Activated naive CD4-positive, alpha-beta T cell treated with anti-CD3 and anti-CD28 coated beads for 36 hours (primary cell): Measurements from ENCODE around the gene NGF. TPM values are rescaled to one million over a fixed set of nuclear protein-coding genes. Genes with fewer than 3 reads are reported as not detected.

Experiments used
- CTCF ChIA-PET: fragments of 350-600 bp; sonication (Branson Sonifier 250); formaldehyde crosslinking; loops from one replicate; lab custom pipeline; 2021; ENCODE audit warnings: antibody characterized with exemption; lab: Charles Lee
- DNase-seq: peaks from one replicate; pipeline ENCODE4 v3.0.0-alpha.2; 2020
- H3K27ac Mint-ChIP-seq: one replicate; pipeline ENCODE4 v1.8.0; 2021; ENCODE audit warnings: mild to moderate bottlenecking, mixed read lengths
- H3K27me3 Mint-ChIP-seq: one replicate; pipeline ENCODE4 v1.8.0; 2021; ENCODE audit warnings: low read depth, mixed read lengths
- H3K36me3 Mint-ChIP-seq: one replicate; pipeline ENCODE4 v1.8.0; 2021; ENCODE audit warnings: low read depth, mixed read lengths
- H3K4me1 Mint-ChIP-seq: one replicate; pipeline ENCODE4 v1.8.0; 2021; ENCODE audit warnings: low read depth, mixed read lengths
- H3K4me3 Mint-ChIP-seq: one replicate; pipeline ENCODE4 v1.8.0; 2021; ENCODE audit warnings: mild to moderate bottlenecking, moderate library complexity, mixed read lengths
- H3K9me3 Mint-ChIP-seq: one replicate; pipeline ENCODE4 v1.8.0; 2021; ENCODE audit warnings: mixed read lengths
- intact Hi-C: fragments of 100-400 bp; cut with micrococcal nuclease; formaldehyde crosslinking; loops from one replicate; pipeline ENCODE4 v1.15.1; 2023
- total RNA-seq, 2 experiments: library from RNA; stranded (reverse); gene quantifications; one replicate each; pipeline ENCODE4 v1.2.3, GENCODE V29; 2021

NGF gene
- total RNA-seq, 2 experiments from 2014 or later: not detected

DNA sequence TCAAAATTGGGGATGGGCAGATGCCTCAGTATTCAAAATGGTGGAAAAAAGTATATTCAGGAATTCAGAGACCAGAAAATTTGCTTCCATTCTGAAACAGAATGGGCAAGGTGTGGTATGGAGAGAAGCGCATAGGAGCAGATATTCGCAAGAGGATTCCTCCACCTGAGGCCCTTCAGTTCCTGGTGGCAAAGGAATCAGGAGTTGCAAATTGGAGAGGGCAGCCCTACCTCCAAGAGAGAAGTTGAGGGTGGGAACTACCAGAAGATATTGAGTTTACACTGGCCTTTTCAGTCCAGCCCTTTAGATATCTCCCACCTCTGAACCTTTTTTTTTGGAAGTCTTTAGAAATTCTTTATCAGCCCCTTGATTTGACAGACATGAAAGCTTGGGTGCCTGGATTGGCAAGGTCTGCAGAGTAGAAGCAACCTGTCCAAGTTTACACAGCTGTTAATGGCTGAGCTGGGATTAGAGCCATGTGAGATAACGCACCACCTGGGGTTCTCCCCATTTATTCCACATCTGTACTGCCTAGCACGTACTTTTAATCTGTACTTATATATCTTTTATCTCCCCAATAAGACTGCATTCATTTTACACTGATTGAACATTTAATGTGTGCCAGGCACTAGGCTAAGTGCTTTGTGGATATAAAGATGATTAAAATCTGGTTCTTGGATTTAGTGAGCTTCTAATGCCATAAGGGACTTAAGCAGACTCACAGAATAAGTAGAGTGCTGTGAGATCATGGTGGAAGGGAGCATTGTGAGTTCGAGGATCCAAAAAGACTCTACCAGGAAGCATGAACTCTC lies 99.5 kb downstream of the NGF start:
- Mint-ChIP-seq H3K9me3 (no peaks in the 10 kb centered on the region), H3K4me1 (no peaks in the 10 kb centered on the region), H3K27me3 (peaks cover 4% of the 10 kb centered on the region), H3K36me3 (no peaks in the 10 kb centered on the region), H3K4me3 (no peak overlapping the region), H3K27ac (no peak overlapping the region)
- DNase-seq: no peak
- intact Hi-C loops: no loop called here
- CTCF ChIA-PET: interaction anchor here (1.1 kb wide), 1 partner anchor 99 kb away, joined by 3 read pairs; no protein-coding TSS in a partner anchor

DNA sequence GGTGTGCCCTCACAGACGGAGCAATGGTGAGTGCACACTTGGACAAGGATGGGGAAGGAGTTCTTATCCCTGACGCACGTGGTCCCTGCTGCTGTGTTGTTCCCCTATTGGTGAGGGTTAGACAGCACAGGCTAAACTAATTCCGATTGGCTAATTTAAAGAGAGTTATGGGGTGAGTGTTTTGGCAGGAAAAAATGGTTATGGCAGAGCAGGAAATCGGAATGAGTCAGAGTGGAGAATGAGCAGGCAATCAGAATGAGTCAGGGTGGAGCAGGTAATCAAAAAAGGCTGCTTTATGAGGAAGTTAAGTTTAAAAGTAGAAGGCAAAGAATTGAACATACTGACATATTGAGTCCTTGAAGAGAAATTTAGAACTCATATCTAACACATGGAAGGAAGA lies 100.5 kb downstream of the NGF start:
- intact Hi-C loops: no loop called here
- Mint-ChIP-seq H3K4me3 (no peak overlapping the region), H3K27ac (no peak overlapping the region), H3K36me3 (no peaks in the 10 kb centered on the region), H3K4me1 (no peaks in the 10 kb centered on the region), H3K27me3 (peaks cover 3% of the 10 kb centered on the region), H3K9me3 (no peaks in the 10 kb centered on the region)
- no peak for DNase-seq
- CTCF ChIA-PET: no interaction called here

DNA sequence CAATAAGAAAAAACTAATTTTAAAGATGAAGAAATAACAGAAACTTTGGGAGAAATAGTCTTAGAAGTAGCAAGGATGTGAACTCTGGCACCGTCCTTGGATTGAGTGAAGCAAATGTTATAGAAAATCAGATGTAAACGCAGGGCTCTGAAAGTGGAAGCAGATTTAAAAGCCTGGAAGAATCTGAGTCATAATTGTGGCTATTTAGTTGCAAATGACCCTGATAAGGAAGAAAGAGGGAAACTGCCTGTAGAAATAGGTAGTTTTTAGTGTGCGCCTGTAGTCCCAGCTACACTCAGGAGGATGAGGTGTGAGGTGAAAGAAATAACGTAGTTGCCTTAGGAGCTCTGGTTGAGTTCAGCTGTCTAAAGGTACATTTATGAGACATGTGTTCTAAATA lies 101.0 kb downstream of the NGF start:
- Mint-ChIP-seq H3K4me3 (no peak overlapping the region), H3K27ac (no peak overlapping the region)
- CTCF ChIA-PET: no interaction called here

More for the DNA sequence above, 101.0 kb downstream of the NGF start:
- intact Hi-C loops: no loop called here
- peaks cover 3% of the 10 kb centered on the region for H3K27me3 Mint-ChIP-seq
- no peaks in the 10 kb centered on the region for H3K36me3 Mint-ChIP-seq
- no peak for DNase-seq
- no peaks in the 10 kb centered on the region for H3K4me1 Mint-ChIP-seq
- no peaks in the 10 kb centered on the region for H3K9me3 Mint-ChIP-seq

Other genes starting within 250 kb of the NGF start
- gene TSPAN2, start 248.7 kb downstream of the NGF start, total RNA-seq: under 1 TPM; 0.86 to 0.91 TPM